B cell (primary cell): ENCODE results near the gene GINS3.

ENCODE experiments used
- CTCF ChIP-seq: fragments of 200-600 bp; IDR thresholded peaks from one replicate; pipeline ENCODE4 v1.8.0; 2022; ENCODE audit warnings: antibody characterized with exemption, mild to moderate bottlenecking
- EZH2 ChIP-seq: IDR thresholded peaks from 2 replicates; pipeline ENCODE4 v1.6.1; 2012; ENCODE audit warnings: borderline replicate concordance, low read depth, mild to moderate bottlenecking, moderate library complexity, low read length; ENCODE audit not compliant: insufficient read depth, poor library complexity, severe bottlenecking

- TF ChIP-seq EZH2 (no peak), CTCF (peak; percentile 41)
Measured at GRCh38 chr16:58345574-58346354, 46.5 kb upstream of the GINS3 start.
